PC-3 (cell line): ENCODE results near the gene UNC5B. TPM values are rescaled to one million over a fixed set of nuclear protein-coding genes. Genes with fewer than 3 reads are reported as not detected.

Experiments
- ATAC-seq: fragments of 200-7000 bp; cut with Tn5 transposase; 2 replicates; pipeline ENCODE4 v1.9.1; 2020; ENCODE audit warnings: mild to moderate bottlenecking, moderate library complexity
- BruUV-seq: library from RNA; stranded (reverse); fragments of 400-500 nt; replicated peaks from 2 replicates; lab custom pipeline; 2021; lab: Mats Ljungman, UMichigan
- CTCF ChIA-PET: fragments of 300-600 bp; sonication (Branson Sonifier 250); formaldehyde crosslinking; loops from one replicate; lab custom pipeline; 2022; ENCODE audit warnings: antibody characterized with exemption; lab: Charles Lee
- POLR2A ChIA-PET: fragments of 300-600 bp; sonication (Branson Sonifier 250); formaldehyde crosslinking; loops from one replicate; lab custom pipeline; 2022; ENCODE audit warnings: antibody characterized with exemption; ENCODE audit not compliant: unreplicated experiment; lab: Charles Lee
- DNase-seq: peaks from one replicate; pipeline ENCODE4 v3.0.0-alpha.2; 2015
- H2AFZ ChIP-seq: fragments of 300-600 bp; sonication (generic); 2 replicates; pipeline ENCODE4 v1.6.0; 2016; ENCODE audit warnings: antibody characterized with exemption, low read length
- H3F3A ChIP-seq: fragments of 300-600 bp; sonication (generic); one replicate; pipeline ENCODE4 v1.6.0; 2017; ENCODE audit warnings: antibody characterized with exemption, low read length, control low read depth, mild to moderate bottlenecking; ENCODE audit not compliant: unreplicated experiment
- H3K27ac ChIP-seq: fragments of 300-600 bp; sonication (generic); 2 replicates; pipeline ENCODE4 v1.5.1; 2016; ENCODE audit warnings: mild to moderate bottlenecking, low read length
- H3K27me3 ChIP-seq: fragments of 300-600 bp; sonication (generic); 2 replicates; pipeline ENCODE4 v1.6.1; 2016; ENCODE audit warnings: low read length, mixed read lengths
- H3K36me3 ChIP-seq: fragments of 300-600 bp; sonication (generic); 2 replicates; pipeline ENCODE4 v1.6.1; 2016; ENCODE audit warnings: low read depth, mixed run types, low read length, mixed read lengths
- H3K4me1 ChIP-seq: fragments of 300-600 bp; sonication (generic); 2 replicates; pipeline ENCODE4 v1.5.1; 2016; ENCODE audit warnings: low read length; ENCODE audit not compliant: insufficient read depth
- H3K4me2 ChIP-seq: fragments of 300-600 bp; sonication (generic); 2 replicates; pipeline ENCODE4 v1.6.0; 2016; ENCODE audit warnings: low read length
- H3K4me3 ChIP-seq: fragments of 300-600 bp; sonication (generic); 2 replicates; pipeline ENCODE4 v1.5.1; 2016; ENCODE audit warnings: mild to moderate bottlenecking, low read length, mixed read lengths
- H3K79me2 ChIP-seq: fragments of 300-600 bp; sonication (generic); 2 replicates; pipeline ENCODE4 v1.6.1; 2017; ENCODE audit warnings: low read length, mixed read lengths
- H3K9ac ChIP-seq: fragments of 300-600 bp; sonication (generic); 2 replicates; pipeline ENCODE4 v1.6.0; 2016; ENCODE audit warnings: mild to moderate bottlenecking, low read length
- H3K9me2 ChIP-seq: fragments of 300-600 bp; sonication (generic); replicated peaks from 2 replicates; pipeline ENCODE4 v1.6.1; 2016; ENCODE audit warnings: mixed run types, low read length, mixed read lengths
- H3K9me3 ChIP-seq: fragments of 300-600 bp; sonication (generic); 2 replicates; pipeline ENCODE4 v1.6.1; 2016; ENCODE audit warnings: low read length, mixed read lengths
- H4K20me1 ChIP-seq: fragments of 300-600 bp; sonication (generic); 2 replicates; pipeline ENCODE4 v1.6.1; 2016; ENCODE audit warnings: low read length, mixed read lengths
- CTCF ChIP-seq: fragments of 300-600 bp; sonication (generic); conservative IDR thresholded peaks from 2 replicates; pipeline ENCODE4 v1.5.1; 2017; ENCODE audit warnings: antibody characterized with exemption, low read depth, mild to moderate bottlenecking, low read length
- EZH2 ChIP-seq: fragments of 300-600 bp; sonication (generic); IDR thresholded peaks from one replicate; pipeline ENCODE4 v1.6.1; 2017; ENCODE audit warnings: antibody characterized with exemption, mild to moderate bottlenecking, low read length; ENCODE audit not compliant: unreplicated experiment
- EZH2phosphoT487 ChIP-seq: fragments of 300-600 bp; sonication (generic); IDR thresholded peaks from 2 replicates; pipeline ENCODE4 v1.6.1; 2018; ENCODE audit warnings: mild to moderate bottlenecking, antibody characterized with exemption, low read length, borderline replicate concordance
- intact Hi-C: fragments of 100-400 bp; cut with micrococcal nuclease; formaldehyde crosslinking; loops from 2 replicates; pipeline ENCODE4 v1.9.0; 2023
- total RNA-seq: library from RNA; depleted of rRNA; stranded (reverse); fragments of >200 nt; gene quantifications from 2 replicates; pipeline ENCODE4 v1.2.3, GENCODE V29; 2014

Gene UNC5B
- total RNA-seq, 1 experiment from 2014 or later: 0.26 TPM

DNA sequence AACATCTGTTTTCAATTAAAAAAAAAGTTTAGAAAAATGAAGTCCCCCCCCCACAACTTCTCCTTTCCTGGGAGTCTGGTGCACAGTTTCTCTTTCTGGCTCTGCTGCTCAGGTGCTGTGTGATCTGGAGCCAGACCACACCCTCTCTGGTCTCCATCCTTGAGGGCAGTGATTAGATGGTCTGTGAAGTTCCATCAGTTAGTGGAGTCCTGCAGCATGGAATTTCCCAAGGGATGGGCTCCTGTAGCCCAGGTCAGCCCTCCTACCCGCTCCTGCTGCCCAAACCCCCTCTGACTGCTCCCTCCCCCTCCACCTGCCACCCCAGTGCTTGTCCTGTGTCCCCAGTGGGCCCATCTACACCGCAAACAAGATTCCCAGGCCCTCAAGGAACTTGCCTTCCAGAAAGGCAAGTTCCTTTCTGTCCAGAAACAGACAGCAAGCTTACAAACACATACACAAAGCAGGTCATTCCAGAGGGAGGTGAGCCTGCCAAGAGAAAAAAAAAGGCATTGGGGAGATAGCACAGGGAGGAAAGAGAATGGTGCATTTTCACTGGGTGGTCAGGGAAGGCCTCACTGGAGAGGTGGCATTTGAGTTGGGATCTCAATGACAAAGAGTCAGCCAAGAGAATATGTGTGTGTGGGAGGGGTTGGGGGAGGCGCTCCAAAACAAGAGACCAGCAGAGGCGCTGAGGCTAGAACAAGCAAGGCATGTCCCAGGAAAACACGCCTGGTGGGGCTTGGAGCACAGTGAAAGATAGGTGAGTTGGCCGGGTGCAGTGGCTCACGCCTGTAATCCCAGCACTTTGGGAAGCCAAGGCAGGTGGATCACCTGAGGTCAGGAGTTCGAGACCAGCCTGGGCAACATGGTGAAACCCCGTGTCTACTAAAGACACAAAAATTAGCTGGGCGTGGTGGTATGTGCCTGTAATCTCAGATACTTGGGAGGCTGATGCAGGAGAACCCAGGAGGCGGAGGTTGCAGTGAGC is 57.2 kb downstream of the UNC5B start:
- H2AFZ ChIP-seq: no peak overlapping the region
- intact Hi-C loops: no loop called here

GRCh38 chr10:71270301-71271220 is 58.2 kb downstream of the UNC5B start:
- Histone ChIP-seq H3K9ac (no peak overlapping the region), H4K20me1 (no peaks in the 10 kb centered on the region), H3K27ac (no peak overlapping the region), H3K27me3 (no peaks in the 10 kb centered on the region), H3K4me1 (peaks cover 6% of the 10 kb centered on the region; the same call in 1 of the 2 replicates), H3F3A (no peaks in the 10 kb centered on the region), H3K79me2 (no peaks in the 10 kb centered on the region), H3K4me2 (no peak overlapping the region), H3K9me3 (no peaks in the 10 kb centered on the region), H3K36me3 (no peaks in the 10 kb centered on the region), H3K9me2 (no peaks in the 10 kb centered on the region), H3K4me3 (no peak overlapping the region), H2AFZ (no peak overlapping the region)
- ATAC-seq (peak; percentile 74), DNase-seq (peak; percentile 69)
- no peak for TF ChIP-seq EZH2
- peak; percentile 58 for TF ChIP-seq CTCF
- intact Hi-C loops: no loop called here
- ChIA-PET CTCF (no interaction called here), POLR2A (interaction anchor here (0.5 kb wide), 1 partner anchor 31 kb away, joined by 14 read pairs; no protein-coding TSS in a partner anchor)
- no TSS peak for BruUV-seq

More for the DNA sequence above, 57.2 kb downstream of the UNC5B start:
- Histone ChIP-seq H3K79me2 (no peaks in the 10 kb centered on the region), H3K27ac (no peak overlapping the region), H4K20me1 (no peaks in the 10 kb centered on the region), H3K9ac (no peak overlapping the region), H3K4me3 (no peak overlapping the region), H3F3A (no peaks in the 10 kb centered on the region), H3K27me3 (no peaks in the 10 kb centered on the region), H3K9me3 (no peaks in the 10 kb centered on the region), H3K36me3 (no peaks in the 10 kb centered on the region), H3K9me2 (no peaks in the 10 kb centered on the region), H3K4me1 (peaks cover 6% of the 10 kb centered on the region; the same call in 1 of the 2 replicates), H3K4me2 (no peak overlapping the region)
- no peak for DNase-seq
- ChIA-PET CTCF (no interaction called here), POLR2A (no interaction called here)
- no peak for ATAC-seq
- TF ChIP-seq CTCF (no peak), EZH2 (no peak), EZH2phosphoT487 (no peak)
- no TSS peak for BruUV-seq
